Epithelial cell of esophagus (primary cell): ENCODE data around the gene SAMD11.
"Not testable (repeated sequence)": the region's sequence is repeated elsewhere in the genome, so short reads cannot be mapped to it uniquely, and the experiment has no call there.

ENCODE experiments used
- DNase-seq: peaks from one replicate; pipeline ENCODE4 v3.0.0; 2010; ENCODE audit warnings: low read depth
- H3K4me3 ChIP-seq: 2 replicates; pipeline ENCODE4 v1.5.1; 2011; ENCODE audit warnings: mild to moderate bottlenecking, low read length, control low read depth
- TF ChIP-seq, protein P1 (sequence below): IDR thresholded peaks from 2 replicates; pipeline ENCODE4 v1.5.1; 2011; ENCODE audit warnings: low read depth, mild to moderate bottlenecking, low read length, control low read depth, inconsistent platforms; ENCODE audit not compliant: insufficient read depth; ENCODE audit errors: missing control alignments

The SAMD11 gene

DNA sequence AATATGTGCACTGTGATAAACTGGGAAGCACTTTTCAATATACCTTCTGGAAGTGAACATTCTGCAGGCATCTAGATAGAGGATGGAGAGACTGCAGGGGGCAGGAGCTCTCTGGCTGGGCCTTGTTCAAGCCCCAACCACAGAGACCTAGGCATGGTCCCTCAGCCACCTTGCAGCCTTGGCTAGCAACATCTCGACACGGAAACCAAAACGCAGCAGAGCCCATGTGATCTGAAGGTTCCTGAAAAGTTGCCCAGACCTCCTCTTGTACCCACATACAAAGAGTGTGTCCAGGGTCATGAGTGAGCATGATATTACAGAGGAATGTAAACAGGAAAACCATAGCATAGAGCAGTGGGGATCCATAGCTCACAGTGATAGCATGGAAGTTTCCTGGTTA lies 33.1 kb upstream of the SAMD11 start:
- H3K4me3 ChIP-seq = no peak overlapping the region
- TF ChIP-seq, protein P1, sequence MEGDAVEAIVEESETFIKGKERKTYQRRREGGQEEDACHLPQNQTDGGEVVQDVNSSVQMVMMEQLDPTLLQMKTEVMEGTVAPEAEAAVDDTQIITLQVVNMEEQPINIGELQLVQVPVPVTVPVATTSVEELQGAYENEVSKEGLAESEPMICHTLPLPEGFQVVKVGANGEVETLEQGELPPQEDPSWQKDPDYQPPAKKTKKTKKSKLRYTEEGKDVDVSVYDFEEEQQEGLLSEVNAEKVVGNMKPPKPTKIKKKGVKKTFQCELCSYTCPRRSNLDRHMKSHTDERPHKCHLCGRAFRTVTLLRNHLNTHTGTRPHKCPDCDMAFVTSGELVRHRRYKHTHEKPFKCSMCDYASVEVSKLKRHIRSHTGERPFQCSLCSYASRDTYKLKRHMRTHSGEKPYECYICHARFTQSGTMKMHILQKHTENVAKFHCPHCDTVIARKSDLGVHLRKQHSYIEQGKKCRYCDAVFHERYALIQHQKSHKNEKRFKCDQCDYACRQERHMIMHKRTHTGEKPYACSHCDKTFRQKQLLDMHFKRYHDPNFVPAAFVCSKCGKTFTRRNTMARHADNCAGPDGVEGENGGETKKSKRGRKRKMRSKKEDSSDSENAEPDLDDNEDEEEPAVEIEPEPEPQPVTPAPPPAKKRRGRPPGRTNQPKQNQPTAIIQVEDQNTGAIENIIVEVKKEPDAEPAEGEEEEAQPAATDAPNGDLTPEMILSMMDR = no peak
- DNase-seq = no peak

DNA sequence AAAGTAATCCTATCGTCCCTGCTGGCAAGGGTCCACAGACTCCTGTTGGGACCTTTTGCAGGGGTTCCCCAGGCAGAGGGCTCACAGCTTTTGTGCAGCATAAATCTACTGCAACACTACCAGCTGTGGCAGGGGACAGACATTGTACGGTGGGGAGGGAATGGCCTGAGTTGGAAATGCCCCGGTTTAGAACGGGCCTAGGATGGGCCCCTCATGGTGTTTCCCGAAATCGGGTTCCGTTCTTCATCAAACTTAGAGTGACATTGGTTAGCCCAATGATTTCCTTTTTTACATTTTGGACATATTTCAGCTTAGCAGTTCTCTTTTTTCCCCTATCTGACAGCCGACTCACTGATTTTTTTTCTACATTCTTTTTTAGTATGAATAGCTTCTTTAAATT lies 26.5 kb upstream of the SAMD11 start:
- no peak overlapping the region for H3K4me3 ChIP-seq
- DNase-seq = no peak
- TF ChIP-seq, protein P1 = no peak

DNA sequence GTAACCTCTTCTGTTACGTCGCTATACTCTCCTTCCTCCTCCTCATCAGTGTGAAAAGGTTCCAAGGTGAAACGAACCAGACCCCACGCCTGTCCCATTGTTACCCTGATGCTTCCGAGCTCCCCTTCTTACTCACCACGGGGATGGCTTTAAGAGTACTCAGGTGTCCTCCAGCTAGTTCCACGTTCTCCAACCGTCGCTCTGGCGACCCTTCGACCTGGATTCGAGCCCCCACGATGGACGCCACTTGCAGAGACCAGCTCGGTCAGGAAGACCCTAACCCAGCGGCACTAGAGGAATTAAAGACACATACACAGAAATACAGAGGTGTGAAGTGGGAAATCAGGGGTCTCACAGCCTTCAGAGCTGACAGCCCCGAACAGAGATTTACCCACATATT lies 25.8 kb upstream of the SAMD11 start:
- not testable (repeated sequence) for H3K4me3 ChIP-seq

DNA sequence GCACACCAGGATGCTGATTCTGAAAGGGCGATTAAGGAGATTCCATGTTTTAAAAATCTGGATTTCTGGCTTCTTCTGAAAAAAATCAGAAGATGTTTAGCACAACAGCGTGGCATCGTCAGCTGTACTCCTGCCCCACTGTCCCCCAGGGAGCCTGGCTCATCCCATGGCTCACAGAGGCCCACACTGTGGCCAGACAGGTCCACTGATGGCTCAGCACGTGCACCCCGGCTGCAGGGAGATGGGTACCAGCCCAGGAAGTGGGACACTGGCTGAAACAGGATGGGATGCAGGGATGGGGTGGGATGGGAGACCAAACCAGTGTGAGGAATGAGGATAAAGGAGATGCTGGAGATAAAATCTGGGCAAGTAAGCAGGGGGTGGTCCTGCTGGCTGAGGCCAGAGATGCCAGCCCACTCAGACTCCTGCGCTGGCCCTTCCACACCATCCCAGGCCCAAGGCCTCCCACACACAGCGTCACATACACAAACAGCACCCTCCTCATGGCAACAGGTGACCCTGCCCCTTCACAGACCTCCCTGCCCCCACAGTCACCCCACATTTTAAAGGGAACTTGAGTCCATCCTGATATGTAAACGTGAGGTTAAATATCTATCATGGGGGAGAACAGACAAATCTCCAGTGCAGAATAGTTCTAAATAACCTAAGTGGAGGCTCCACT lies 23.9 kb upstream of the SAMD11 start:
- no peak overlapping the region for H3K4me3 ChIP-seq
- DNase-seq = no peak
- TF ChIP-seq, protein P1 = no peak

More for the DNA sequence above, 25.8 kb upstream of the SAMD11 start:
- not testable (repeated sequence) for DNase-seq

DNA sequence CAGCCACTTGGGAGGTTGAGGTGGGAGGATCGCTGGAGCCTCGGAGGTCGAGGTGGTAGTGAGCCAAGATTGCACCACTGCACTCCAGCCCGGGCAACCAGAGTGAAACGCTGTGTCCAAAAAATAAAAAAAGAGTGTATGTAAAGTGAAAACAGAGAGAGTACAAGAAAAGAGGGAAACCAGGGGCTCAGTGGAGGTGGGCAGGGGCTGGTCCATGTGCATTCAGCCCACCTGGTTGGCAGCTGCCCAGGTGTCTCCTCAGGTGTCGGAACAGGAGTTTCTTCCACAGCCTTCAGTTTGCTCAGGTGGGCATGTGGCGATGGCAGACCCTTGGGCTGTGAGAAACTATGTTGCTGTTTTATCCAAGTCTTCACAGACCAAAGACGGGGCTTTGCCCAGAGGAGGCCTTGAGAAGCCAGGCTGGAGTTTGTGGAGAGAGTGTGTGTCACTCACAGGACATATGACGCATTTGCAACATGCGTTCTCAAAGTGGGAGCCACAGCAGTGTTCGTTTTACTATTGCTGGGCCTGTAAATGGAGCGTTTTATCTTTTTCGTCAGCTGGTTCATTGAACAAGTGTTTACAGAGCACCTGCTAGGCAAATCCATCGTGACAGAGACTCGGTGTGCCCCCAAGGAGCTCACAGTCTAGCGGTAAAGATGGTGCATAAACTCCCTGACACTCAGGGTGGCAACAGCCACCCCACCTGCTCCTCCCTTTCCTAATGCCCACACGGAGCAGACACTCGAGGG lies 22.4 kb upstream of the SAMD11 start:
- no peak overlapping the region for H3K4me3 ChIP-seq
- no peak for DNase-seq
- TF ChIP-seq, protein P1 = no peak

DNA sequence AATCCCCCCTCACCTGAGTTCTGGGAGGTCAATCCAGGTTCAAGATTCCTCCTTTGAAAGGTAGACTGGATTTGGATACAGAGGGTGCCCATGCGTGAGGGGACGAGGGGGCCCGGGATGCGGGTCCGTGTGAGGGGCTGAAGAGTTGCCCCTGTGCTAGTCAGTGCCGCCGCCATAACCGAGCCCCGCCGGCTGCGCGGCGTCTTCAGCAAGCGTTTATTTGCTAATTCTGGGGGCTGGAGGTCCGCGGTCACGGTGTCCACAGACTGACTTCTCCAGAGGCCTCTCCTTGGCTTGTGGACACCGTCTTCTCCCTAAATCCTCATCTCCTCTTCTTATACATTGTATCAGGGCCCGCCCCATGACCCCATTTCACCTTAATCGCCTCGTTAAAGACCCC lies 20.9 kb upstream of the SAMD11 start:
- DNase-seq = no peak
- H3K4me3 ChIP-seq = no peak overlapping the region
- TF ChIP-seq, protein P1 = no peak

DNA sequence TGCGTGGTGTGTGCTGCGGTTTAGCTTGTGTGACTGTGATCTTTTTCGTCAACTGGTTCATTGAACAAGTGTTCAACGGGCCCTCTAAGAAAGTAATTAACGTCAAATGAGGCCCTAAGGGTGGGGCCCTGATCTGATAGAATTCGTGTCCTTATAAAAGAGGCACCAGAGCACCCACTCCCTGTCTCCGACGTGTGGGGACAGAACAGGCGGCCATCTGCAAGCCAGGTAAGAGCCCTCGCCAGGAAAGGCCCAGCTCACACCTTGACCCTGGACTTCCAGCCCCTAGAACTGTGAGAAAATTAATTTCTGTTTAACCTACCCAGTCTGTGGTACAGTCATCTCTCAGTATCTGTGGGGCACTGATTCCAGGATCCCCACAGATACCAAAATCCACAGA lies 20.4 kb upstream of the SAMD11 start:
- TF ChIP-seq, protein P1 = no peak
- no peak overlapping the region for H3K4me3 ChIP-seq
- no peak for DNase-seq
